GM19043 (cell line): ENCODE results near the gene SIL1.

Experiments used
- ATAC-seq: cut with Tn5 transposase; IDR thresholded peaks from one replicate; pipeline ENCODE4 v1.9.1; 2021; ENCODE audit warnings: low read depth; ENCODE audit not compliant: unreplicated experiment

The SIL1 gene

GRCh38 chr5:138903130-138903775, 294.9 kb downstream of the SIL1 start:
- no peak for ATAC-seq

DNA sequence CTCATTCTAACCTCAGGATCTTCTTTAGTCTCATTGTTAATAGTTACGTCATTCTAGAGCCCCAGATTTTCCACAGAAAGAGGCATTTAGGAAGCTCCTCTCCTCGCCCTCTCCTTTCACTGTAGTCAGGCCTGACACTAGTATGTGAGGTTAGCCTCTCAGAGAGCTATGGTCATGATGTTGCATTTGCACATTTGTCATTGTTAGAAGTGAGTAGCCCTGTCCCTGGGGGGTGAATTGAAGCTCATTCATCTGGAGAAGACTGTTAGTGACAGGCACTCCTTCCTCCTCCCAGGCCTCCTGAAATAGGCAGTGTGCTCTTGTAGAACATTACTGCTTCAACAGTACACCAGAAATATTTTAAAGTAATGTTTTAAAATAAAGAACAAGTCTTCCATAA, 296.5 kb downstream of the SIL1 start:
- ATAC-seq = no peak

GRCh38 chr5:138900281-138900965, 297.7 kb downstream of the SIL1 start:
- ATAC-seq = no peak

DNA sequence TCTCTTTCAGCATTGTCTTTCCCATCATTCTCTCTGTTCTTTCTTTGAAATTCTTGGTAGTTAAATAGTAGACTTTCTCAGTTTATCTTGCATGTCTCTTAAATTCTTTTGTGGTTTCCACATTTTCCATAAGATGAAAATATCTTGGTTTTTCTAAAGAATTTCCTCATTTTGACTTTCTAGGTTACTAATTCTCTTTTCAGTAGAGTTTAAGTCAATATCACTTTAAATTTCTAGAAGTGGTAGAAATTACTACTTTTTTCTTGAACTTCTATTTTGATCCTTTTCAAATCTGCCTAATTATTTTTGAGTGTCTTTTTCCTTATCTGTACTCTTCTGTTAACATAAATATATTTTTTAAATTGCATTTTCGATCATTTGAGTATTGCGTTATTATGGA, 299.4 kb downstream of the SIL1 start:
- no peak for ATAC-seq

DNA sequence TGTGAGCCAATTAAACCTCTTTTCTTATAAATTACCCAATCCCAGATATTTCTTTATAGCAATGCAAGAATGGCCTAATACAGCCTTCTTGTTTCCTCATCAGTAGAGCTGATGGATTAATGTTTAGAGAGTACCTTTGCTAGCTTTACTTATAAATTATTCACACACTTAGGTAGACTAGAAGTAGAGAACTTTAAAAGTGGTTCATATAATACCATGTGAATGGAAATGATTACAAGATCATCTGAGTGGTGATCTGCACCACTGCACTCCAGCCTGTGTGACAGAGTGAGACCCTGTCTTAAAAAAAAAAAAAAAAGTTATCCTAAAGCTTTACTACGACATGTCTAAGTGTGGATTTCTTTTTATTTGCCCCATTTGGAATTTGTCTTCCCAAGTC, 299.9 kb downstream of the SIL1 start:
- no peak for ATAC-seq
